ENCODE data around the gene MED31. TPM values are rescaled to one million over a fixed set of nuclear protein-coding genes. Genes with fewer than 3 reads are reported as not detected.
A peak's percentile ranks its signal among the peaks of the same experiment; 100 is the strongest.
"Not testable (repeated sequence)": the region's sequence is repeated elsewhere in the genome, so short reads cannot be mapped to it uniquely, and the experiment has no call there.

MED31 gene
- 37.8 and 48.5 TPM in 2 replicates for total RNA-seq (2014; rRNA removed; shearing (Covaris generic))
- polyA plus RNA-seq (2015; cell fraction: cytosol; rRNA removed) = 13.9 and 16.0 TPM in 2 replicates
- 14.5 and 18.6 TPM in 2 replicates for polyA plus RNA-seq (2015; cell fraction: nucleus; rRNA removed)

DNA sequence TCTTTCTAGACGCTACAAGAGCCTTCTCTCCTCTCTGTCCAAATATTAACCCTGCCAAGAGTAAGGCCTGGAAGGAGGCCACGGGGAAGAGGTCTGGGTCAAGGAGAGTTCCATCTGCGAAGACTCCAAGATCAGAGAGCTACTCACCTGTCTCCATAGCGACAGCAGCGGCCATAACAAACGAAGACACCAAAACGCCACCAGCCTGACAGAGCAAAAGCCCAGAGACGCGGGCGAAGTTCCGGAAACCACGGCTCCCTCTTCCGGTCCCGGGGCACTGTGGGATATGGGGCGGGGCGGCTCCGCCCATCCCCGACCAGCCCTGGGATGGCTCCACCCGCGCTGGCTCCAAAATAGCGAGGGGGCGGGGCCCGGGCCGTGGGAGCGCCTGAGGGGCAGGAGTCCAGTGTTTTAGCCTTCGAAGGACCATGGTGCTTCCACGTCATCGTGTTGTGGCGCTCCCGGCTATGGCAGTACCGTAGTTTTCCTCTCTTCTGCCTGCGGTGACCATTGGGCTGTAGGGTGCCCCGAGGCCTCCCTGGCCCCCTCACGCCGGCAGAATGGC, at the start of gene MED31, which contains the start of gene C17orf100:
Gene MED31 (minus strand): TSS at position 252 of the 565 bp plus-strand sequence. CDS start 77 bp downstream, at position 175.
Gene C17orf100 (plus strand): TSS at position 409 of the 565 bp plus-strand sequence. CDS start 152 bp downstream, at position 561.
- peak; percentile 93 for DNase-seq (ENCODE audit: low read depth)

DNA sequence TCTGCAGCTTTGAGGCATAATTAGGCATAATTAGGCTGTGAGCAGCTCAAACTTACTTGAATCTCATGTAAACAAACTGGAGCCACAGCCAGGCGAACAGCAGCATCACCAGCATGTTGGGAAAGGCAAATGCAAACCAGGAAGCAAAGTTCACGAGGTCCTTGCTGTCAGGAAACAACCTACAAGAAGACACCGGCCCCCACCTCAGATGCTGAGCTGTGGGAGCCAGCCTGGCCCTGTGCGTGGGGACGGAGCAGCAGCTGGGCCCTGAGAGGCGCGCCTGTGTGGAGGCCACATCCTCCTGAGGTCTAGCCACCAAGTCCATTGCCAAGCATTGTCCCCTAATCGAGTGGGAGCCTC, 49.5 kb upstream of the MED31 start:
- no peak for DNase-seq (ENCODE audit: low read depth)

DNA sequence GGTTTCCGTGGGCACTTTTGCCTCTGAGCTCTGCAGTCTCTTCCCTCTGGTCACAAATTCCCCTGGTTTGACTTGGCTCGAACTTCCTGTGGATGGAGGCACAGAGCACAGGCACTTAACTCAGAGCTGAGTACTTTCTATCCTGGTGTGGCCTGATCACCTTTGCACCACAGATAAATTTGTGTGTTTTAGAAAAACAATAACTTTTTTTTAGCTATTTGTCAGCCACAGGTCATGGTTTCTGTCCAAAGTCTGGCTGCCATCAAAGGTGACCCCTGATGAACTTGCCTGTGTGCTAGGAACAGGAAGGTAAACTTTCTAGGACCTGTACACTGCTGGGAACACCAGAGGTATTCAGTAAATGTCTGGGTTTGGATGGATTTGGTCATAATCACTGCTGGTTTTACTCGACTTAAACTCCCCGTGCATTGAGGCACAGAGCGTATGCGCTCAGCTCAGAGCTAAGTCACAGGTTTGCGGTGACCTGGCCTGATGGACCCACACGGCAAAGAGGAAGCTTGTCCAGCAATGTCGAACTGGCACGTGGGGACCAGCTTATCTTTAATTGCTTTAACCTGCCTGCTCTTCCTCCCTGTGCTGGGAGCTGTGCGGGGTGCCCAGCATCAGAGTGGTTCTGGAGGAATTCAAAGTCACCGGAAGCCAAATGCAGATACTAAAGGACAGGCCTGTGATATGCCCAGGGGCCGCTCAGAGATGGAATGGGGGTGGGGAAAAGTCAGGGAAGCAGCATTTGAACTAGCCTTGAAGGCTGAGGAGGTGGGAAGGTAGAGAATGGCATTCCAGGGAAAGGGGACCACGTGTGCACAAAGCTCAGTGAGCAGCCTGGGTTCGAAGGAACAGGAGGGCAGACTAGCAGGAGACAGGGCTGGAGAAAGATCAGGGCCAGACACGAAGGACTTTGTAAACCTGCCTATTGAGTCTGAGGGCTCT, 48.9 kb upstream of the MED31 start:
- DNase-seq (ENCODE audit: low read depth) = no peak

DNA sequence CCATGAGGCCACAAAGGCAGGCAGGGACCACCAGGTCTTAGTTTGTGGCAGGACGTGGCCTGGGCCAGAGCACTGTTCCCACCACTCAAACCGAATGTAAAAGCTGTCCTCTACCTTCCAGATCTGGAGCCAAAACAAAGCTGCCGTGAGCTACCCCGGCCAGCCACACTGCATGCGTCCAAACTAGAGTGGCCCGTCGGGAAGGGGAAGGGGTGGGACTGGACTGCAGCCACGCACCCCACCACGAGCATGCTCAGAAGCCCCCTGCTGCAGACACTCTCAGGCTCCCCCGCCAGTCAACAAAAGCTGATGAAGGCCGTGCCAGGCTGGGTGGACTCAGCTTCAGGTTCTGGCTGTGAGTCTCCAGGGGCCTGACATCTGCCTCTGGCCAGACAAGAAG, 46.6 kb upstream of the MED31 start:
- DNase-seq (ENCODE audit: low read depth) = no peak

DNA sequence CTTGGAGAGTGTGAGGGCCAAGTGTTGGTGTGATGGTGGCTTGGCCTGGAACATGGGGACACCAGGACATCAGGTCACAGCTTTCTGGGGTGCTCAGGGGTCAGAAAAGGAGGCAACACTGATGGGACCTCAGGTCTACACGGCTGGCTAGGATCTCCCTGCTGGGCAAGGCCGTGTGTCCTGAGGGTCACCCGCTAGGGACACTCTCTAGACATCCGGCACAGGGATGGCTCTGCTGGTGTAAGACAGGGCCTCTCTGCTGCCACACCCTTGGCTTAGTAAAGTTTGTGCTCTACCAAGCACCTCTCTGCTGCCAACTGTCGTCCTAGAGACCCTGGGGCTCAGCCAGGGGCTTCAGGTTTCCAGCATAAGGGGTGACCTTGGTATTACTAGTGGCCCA, 45.5 kb upstream of the MED31 start:
- DNase-seq (ENCODE audit: low read depth) = no peak

DNA sequence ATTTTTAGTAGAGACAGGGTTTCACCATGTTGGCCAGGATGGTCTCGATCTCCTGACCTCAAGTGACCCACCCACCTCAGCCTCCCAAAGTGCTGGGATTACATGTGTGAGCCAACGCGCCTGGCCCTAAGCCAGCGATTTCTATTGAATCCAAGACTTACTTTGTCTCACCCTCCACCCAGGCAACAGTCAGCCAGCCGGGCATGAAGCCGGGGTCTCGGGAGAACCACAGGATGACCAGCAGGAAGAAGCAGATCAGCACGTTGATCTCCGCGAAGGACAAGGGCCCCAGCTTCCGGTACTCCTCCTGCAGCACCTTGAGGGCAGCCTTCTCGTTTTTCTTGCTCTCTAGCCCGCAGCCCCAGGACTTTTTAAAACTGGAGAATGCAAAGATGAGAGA, 44.2 kb upstream of the MED31 start:
- DNase-seq (ENCODE audit: low read depth) = no peak

DNA sequence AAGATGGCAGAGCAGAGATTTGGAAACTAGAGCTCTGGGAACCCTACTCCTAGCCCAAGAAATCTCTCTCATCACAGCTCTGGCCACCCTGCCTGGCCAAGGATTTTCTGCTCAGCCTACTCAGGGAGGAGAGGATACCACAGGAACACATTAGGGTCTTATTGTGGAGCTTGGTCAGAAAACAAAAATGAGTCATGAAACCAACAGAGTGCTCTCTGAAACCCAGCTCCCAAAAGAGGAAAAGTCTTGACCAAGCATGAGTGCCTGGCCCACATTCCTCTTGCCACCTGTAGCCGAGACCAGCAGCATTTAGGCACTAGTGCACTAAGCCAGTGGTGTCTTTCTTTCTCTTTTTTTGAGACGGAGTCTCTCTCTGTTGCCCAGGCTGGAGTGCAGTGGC, 43.6 kb upstream of the MED31 start:
- no peak for DNase-seq (ENCODE audit: low read depth)

DNA sequence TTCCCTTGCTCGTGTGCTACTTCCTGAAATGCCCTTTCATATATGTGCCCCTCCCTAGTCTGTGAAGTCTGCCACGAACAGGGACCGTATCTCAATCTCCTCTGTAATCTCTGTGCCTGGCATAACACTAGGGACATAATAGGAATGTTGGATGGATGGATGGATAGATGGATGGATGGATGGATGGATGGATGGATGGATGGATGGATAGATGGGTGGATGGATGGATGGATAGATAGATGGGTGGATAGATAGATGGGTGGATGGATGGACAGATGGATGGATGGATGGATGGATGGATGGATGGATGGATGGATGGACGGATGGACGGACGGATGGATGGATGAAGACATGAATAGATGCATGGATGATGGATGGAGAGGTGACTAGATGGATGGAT, 40.6 kb upstream of the MED31 start:
- not testable (repeated sequence) for DNase-seq (ENCODE audit: low read depth)

DNA sequence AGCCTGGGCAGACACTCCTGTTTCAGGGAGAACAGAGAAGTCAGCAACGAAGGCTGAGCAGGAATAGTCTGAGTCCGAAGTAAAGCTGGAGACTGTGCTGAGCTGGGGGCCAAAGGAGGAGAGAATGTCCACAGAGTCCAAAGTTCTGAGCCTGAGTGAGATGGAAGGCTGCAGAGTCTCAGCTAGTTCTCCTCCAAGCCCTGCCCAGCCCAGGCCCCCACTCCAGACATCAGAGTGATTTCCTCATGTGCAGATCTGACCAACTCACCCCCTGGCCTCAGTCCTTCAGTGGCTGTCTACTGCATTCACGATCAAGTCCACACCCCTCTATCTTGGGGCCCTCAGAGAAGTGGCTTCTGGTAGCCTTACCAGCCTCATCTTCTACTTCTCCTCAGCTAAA, 40.1 kb upstream of the MED31 start:
- no peak for DNase-seq (ENCODE audit: low read depth)

DNA sequence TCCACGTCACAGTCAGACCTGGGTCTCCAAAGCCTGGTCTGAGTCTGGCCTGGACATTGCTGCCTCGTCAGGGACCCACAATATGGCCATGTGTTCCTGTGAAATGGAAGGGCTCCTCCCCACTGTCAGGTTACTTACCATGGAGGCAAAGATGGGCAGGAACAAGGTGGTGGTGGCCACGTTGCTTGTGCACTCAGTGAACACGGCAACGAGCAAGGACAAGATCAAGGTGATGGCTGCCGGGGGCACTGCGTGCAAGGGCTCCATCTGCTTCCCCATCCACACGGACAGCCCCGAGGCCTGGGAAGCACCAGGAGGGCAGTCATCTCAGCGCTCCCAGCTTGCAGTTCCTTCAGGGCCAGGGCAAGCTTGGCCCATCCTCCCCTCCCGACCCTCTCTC, 39.2 kb upstream of the MED31 start:
- DNase-seq (ENCODE audit: low read depth) = no peak

DNA sequence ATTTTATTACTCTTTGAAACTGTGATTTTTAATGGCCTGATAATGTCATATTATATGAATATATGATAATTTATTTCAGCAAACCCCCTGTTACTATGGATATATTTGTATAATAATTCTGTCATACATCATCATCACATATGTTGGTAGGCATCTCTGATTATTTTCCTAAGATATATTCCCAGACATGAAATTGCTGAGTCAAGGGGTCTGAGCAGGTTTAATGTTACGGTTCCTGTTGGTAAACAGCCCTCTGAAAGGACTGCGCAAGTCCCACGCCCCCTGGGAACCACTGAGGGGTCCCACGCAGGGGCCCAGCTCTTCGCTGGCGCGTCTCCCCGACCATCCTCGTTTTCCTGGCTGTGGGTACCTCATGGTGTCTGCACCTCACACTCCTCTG, 37.5 kb upstream of the MED31 start:
- DNase-seq (ENCODE audit: low read depth) = no peak

DNA sequence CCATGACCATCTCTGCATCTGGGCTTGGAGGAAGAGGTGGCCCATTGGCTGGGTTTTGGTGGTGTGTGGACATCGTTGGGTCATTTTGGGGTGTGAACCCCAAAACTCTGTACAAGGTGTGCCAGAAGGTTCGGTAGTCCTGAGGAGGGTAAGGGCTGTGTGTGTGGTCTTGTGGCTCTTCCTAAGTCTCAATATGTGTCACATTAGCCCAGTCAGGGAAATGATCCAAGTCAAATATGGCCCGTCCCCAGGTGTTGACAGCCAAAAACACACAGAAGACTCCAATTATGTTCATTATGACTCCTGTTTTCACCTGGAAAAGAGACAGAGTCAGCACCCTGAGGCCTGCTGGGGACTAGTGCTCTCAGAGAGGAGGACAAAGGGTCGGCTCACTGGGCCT, 34.6 kb upstream of the MED31 start:
- DNase-seq (ENCODE audit: low read depth) = no peak

DNA sequence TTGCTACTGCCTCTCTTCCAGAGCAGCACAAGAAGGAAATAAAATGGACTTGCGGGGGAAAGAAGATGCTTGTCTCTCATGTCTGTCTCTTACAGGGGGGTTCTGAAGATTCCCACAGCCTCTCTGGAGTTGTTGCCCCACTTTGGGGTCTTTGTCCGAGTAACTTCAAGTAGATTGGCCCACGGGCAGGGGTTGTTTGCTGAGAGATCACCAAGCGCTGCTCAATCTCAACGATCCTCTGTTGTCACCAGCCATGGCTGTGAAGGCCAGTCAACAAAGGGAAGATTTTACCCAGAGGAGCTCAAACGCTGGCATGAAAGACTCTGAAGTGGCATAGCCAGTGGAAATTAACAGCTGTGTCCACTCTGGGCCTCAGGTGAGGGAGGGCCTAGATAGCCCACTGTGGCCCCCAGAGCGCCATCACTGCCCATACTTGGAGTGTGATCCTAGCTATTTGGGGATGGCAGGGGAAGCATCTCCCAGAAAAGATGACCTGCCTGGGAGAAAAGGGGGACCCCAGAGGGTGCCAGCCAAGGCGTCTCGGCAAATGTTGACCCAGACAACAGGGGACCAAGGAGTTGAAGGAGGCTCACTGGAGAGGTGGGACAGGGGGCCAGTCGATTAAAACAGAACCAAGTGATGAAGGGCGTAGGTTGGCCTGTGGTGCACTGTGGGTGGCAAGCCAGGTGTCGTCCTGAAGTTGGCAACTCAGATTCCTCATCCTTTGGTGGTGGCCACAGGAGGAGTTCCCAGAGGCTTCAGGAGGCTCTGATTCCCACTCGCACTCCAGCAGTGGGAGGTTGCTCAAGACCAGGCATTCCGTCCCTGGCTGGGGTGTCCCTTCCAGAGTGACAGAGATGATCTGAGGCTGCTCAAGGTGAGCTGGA, 33.7 kb upstream of the MED31 start:
- no peak for DNase-seq (ENCODE audit: low read depth)

DNA sequence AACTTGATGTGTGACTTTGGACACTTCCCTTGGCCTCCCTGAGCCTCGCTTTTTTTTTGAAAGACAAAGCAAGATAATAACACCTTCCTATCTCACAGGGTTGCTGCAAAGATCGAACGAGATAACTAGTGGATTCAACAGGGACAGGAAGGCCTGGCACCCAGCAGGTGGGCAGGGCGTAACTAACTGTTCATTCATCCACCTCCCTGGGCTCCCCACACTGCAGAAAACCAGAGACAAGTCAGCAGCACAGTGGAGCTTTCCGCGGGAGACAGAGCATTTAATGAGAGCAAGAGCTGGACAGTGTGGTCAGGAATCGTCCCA, 33.0 kb upstream of the MED31 start:
- no peak for DNase-seq (ENCODE audit: low read depth)

DNA sequence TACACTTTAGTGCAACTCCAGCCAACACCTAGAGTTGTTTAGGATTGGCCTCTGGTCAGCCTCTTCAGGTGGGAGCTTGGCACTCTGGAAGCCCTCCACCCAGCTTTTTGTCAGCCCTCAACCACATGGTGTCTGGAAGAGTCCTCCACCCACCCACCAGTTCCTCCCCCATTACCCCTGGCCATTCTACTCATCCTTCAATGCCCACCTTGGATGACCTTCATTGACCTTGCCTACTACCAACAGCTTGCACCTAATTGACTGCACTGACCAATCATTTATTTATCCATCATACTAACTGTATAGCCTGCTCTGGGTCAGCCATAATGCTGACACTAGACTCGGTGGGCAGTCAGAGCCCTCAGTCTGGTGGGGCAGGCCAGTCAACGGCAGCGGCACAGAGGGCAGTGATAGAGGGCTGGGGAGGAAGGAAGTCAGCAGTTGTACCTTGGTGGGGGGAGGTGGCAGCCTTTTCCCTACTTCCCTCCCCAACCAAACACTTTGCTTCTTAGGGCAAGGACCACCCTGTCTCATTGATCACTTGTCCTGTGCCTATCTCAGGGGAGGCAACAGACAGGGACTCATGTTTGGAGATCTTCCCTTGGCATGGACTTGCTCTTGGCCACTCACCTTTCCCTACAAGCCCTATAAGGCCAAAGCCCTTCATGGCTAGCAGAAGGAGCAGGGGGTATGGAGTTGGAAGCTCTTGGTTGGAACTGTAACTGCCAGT, 32.5 kb upstream of the MED31 start:
- DNase-seq (ENCODE audit: low read depth) = no peak

DNA sequence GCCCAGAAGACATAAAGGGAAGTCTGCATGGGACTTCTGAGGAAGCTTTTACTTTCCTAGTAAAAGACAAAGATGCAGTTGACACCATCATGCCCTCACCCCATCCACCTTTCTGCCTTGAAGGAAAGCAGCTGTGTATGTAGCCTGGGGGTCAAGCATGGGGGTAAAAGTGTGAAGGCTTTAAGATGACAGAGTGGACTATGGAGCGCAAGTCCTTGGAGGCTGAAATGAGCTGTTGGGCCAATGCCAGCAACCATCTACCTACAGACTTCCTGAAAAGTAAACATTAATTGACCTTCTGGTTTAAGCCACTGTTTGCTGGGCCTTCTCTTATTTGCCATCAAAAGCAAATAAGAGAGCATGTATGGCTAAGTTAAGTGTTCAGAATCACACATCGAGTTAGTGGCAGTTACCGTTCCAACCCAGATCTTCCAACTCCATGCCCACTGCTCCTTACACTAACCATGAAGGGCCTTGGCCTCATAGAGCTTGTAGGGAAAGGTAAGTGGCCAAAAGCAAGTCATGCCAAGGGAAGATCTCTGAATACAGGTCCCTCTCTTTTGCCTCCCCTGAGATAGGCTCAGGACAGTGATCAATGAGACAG, 31.8 kb upstream of the MED31 start:
- no peak for DNase-seq (ENCODE audit: low read depth)

DNA sequence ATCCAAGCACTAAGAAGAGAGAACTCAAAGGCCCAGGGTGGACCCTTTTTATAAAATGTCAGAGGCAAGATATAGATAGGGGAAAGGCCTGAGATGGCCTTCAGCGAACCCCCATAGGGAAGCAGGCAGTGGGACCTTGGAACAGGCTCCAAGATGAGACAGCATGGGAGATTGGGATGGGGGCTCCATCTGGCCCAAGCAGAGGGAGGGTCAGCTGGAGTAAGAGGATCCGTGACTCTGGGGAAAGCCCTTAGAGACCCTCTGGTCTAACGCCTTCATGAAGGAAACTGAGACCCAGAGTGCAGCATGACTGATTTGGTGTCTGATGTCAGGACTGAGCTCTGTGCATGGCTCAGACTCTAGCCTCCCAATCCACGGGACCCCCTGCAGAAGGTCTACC, 30.9 kb upstream of the MED31 start:
- no peak for DNase-seq (ENCODE audit: low read depth)

DNA sequence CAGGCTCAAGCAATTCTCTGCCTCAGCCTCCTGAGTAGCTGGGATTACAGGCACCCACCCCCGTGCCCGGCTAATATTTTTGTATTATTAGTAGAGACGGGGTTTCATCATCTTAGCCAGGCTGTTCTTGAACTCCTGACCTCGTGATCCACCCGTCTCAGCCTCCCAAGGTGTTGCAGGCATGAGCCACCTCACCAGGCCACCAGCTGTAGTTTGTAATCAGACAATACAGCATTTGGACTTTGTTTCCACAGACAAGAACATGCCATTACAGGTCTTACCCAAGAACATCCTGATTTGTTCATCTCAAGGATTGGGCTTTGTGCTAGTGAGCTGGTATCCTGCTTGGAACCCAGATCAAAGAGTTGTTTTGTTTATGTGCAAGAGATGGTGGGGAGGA, 30.3 kb upstream of the MED31 start:
- DNase-seq (ENCODE audit: low read depth) = no peak

DNA sequence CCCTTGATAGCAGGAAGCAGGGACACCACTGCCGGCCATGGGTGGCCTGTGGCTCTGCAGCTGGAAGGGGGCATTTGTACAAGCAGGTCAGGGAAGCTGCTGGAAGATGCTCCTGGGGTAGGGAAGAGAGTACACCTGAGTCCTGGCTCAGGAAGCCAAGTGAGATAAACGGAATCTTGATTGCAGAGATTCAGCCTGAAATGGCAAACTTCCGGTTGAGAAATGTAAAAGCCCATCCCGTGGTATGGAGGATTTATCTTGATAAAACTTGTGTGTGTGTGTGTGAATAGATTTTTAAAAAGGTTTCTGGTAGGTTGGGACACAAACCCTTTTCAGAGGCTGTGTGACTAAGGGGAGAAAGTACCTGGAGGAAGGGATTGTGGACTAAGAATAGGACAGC, 29.8 kb upstream of the MED31 start:
- DNase-seq (ENCODE audit: low read depth) = no peak

DNA sequence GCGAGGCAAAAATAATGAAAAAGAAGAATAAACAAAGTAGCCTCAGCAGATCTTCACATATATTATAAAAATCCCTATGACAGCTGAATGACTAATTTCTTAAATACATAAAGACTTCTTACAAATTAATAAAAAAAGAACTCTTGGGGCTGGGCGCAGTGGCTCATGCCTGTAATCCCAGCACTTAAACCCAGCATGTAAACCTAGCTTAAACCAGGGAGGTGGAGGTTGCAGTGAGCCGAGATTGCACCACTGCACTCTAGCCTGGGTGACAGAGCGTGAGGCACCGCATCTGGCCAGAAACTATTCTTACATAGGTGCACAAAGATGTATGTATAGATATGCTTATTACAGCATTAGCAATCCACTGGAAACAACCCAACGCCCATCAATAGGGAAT, 27.8 kb upstream of the MED31 start:
- no peak for DNase-seq (ENCODE audit: low read depth)

DNA sequence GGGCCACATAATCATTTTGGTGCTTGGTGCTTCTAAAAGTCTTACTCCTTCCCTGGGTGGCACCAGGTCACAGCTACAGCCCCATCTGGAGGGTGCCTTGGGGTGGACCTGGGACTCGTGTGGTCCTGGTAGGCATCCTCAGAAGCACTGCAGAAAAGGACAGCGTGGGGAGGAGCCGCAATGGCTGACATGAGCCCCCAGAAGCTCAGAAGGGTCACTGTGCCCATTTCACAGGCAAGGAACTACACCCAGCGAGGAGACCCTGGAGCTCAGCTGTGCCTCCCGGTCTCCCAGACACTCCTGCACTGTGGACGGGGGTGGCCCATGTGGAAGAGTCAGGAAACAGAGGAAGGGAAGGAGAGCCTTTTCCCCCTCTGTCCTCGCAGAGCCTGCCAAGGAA, 26.5 kb upstream of the MED31 start:
- no peak for DNase-seq (ENCODE audit: low read depth)
